Measurements from ENCODE around the gene ITPKC.

- TF ChIP-seq CTCF (conservative IDR thresholded peaks at IDR 0.05 in 1 of 2, IDR thresholded peaks at IDR 0.05 in 1 of 2; ENCODE audit: extremely low read depth in 1 of 2, insufficient read depth in 1 of 2, low read depth in 1 of 2, low read length in 2 of 2), result no peak
- no peak for TF ChIP-seq EZH2 (IDR thresholded peaks at IDR 0.05; ENCODE audit: borderline replicate concordance, low read length)
Observed at GRCh38 chr19:40703029-40703755, 13.7 kb upstream of the ITPKC start.

Measured in mammary epithelial cell (primary cell).